ENCODE results near the gene TRMT61B.

TRMT61B gene

DNA sequence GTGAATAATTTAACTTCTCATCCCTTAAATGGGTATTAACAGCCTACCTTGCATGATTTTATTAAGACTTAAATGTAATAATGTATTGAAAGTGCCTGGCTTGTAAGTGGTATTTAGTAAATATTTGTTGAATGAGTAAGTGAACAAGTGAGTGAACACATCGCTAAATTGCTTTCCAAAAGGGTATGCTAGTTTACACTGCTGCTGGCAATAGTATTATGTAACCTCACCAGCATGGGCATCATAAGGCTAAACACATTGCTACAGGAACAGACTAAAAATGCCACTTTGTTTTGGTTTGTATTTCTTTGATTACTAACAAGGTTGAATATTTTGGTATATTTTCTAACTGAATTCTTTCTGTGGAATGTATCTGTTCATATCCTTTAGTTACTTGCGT is 34.2 kb upstream of the TRMT61B start:
- Histone ChIP-seq H3K27ac (ENCODE audit: low read length) (no peak overlapping the region), H3K9ac (ENCODE audit: low read length) (no peak overlapping the region), H3K4me3 (ENCODE audit: low read length) (no peak overlapping the region), H3K27me3 (ENCODE audit: low read depth, low read length) (no peaks in the 10 kb centered on the region), H3K36me3 (replicated peaks; ENCODE audit: low read depth, low read length) (peaks cover 46% of the 10 kb centered on the region), H2AFZ (ENCODE audit: low read depth, low read length) (no peak overlapping the region), H3K4me2 (ENCODE audit: low read length) (no peak overlapping the region), H3K4me1 (ENCODE audit: low read length) (0 out of 2 replicates have a peak, but pooled peaks cover 2% of the 10 kb centered on the region), H4K20me1 (ENCODE audit: insufficient read depth, low read length) (peaks cover 72% of the 10 kb centered on the region), H3K79me2 (ENCODE audit: low read length) (peaks cover 100% of the 10 kb centered on the region), H3K9me3 (ENCODE audit: insufficient read depth, low read length) (no peaks in the 10 kb centered on the region)
- TF ChIP-seq EZH2phosphoT487 (IDR thresholded peaks at IDR 0.05; ENCODE audit: low read depth) (no peak), CTCF (IDR thresholded peaks at IDR 0.05; ENCODE audit: low read depth, low read length) (no peak)

DNA sequence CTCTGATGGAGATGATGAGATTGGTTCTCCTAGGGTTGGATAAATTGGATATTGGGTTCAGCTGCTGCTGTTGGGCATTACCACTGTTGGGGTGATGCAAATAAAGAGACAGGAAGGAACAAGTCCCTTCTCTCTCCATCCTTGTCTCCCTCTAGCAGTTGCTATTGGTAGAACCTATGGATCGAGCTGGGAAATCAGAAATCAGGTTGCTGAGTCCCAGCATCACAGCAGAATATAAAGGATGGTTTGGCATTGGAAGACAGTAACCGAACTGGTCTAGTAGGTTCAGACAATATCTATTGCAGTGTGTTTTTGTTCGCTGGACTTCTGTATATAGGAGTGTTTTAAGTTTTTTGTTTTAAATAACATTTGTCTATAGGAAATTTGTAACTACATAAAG is 32.5 kb upstream of the TRMT61B start:
- H3K79me2 ChIP-seq (ENCODE audit: low read length), result peaks cover 100% of the 10 kb centered on the region
- H3K4me3 ChIP-seq (ENCODE audit: low read length), result no peak overlapping the region
- H3K4me1 ChIP-seq (ENCODE audit: low read length), result peaks cover 18% of the 10 kb centered on the region
- no peaks in the 10 kb centered on the region for H3K9me3 ChIP-seq (ENCODE audit: insufficient read depth, low read length)
- peaks cover 33% of the 10 kb centered on the region for H3K36me3 ChIP-seq (replicated peaks; ENCODE audit: low read depth, low read length)
- H4K20me1 ChIP-seq (ENCODE audit: insufficient read depth, low read length), result peaks cover 80% of the 10 kb centered on the region
- no peaks in the 10 kb centered on the region for H3K27me3 ChIP-seq (ENCODE audit: low read depth, low read length)
- H3K27ac ChIP-seq (ENCODE audit: low read length), result no peak overlapping the region
- H3K4me2 ChIP-seq (ENCODE audit: low read length), result no peak overlapping the region
- no peak overlapping the region for H2AFZ ChIP-seq (ENCODE audit: low read depth, low read length)
- TF ChIP-seq EZH2phosphoT487 (IDR thresholded peaks at IDR 0.05; ENCODE audit: low read depth) (no peak), CTCF (IDR thresholded peaks at IDR 0.05; ENCODE audit: low read depth, low read length) (no peak)
- H3K9ac ChIP-seq (ENCODE audit: low read length), result no peak overlapping the region

DNA sequence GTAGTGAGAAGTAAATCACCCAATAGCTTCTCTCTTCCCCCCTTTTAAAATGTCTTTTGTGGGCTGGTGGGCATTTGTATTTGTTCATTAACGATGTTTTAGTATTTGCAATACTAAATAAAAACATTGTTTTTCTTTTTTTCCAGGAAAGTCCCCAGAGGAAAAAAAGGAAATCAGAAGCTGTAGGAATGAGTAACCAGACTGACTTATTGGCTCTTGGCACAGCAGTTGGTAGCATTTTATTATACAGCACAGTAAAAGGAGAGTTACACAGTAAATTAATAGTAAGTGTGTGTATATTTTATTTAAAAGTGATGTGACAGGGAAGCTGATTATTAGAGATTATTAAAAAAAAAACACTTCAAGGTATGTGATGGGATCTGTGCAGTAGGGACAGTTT is 31.7 kb upstream of the TRMT61B start:
- Histone ChIP-seq H3K27me3 (ENCODE audit: low read depth, low read length) (no peaks in the 10 kb centered on the region), H3K27ac (ENCODE audit: low read length) (no peak overlapping the region), H3K9me3 (ENCODE audit: insufficient read depth, low read length) (no peaks in the 10 kb centered on the region), H2AFZ (ENCODE audit: low read depth, low read length) (no peak overlapping the region), H3K4me2 (ENCODE audit: low read length) (no peak overlapping the region), H3K4me1 (ENCODE audit: low read length) (peaks cover 26% of the 10 kb centered on the region), H3K36me3 (replicated peaks; ENCODE audit: low read depth, low read length) (peaks cover 34% of the 10 kb centered on the region), H3K4me3 (ENCODE audit: low read length) (no peak overlapping the region), H3K9ac (ENCODE audit: low read length) (no peak overlapping the region), H4K20me1 (ENCODE audit: insufficient read depth, low read length) (peaks cover 84% of the 10 kb centered on the region), H3K79me2 (ENCODE audit: low read length) (peaks cover 100% of the 10 kb centered on the region)
- TF ChIP-seq CTCF (IDR thresholded peaks at IDR 0.05; ENCODE audit: low read depth, low read length) (no peak), EZH2phosphoT487 (IDR thresholded peaks at IDR 0.05; ENCODE audit: low read depth) (no peak)

- Histone ChIP-seq H3K4me1 (ENCODE audit: low read length) (peaks cover 32% of the 10 kb centered on the region), H4K20me1 (ENCODE audit: insufficient read depth, low read length) (peaks cover 85% of the 10 kb centered on the region), H3K4me2 (ENCODE audit: low read length) (no peak overlapping the region), H3K79me2 (ENCODE audit: low read length) (peaks cover 100% of the 10 kb centered on the region), H3K9me3 (ENCODE audit: insufficient read depth, low read length) (no peaks in the 10 kb centered on the region), H3K36me3 (replicated peaks; ENCODE audit: low read depth, low read length) (peaks cover 30% of the 10 kb centered on the region), H3K4me3 (ENCODE audit: low read length) (no peak overlapping the region), H3K27me3 (ENCODE audit: low read depth, low read length) (no peaks in the 10 kb centered on the region), H3K9ac (ENCODE audit: low read length) (no peak overlapping the region), H3K27ac (ENCODE audit: low read length) (no peak overlapping the region), H2AFZ (ENCODE audit: low read depth, low read length) (no peak overlapping the region)
- TF ChIP-seq CTCF (IDR thresholded peaks at IDR 0.05; ENCODE audit: low read depth, low read length) (no peak), EZH2phosphoT487 (IDR thresholded peaks at IDR 0.05; ENCODE audit: low read depth) (no peak)
Measured at GRCh38 chr2:28901202-28901601, 31.1 kb upstream of the TRMT61B start.

Measured in OCI-LY3 (cell line).